Measurements from ENCODE around the gene RNF112. TPM values are rescaled to one million over a fixed set of nuclear protein-coding genes. Genes with fewer than 3 reads are reported as not detected.

The RNF112 gene
- total RNA-seq, 4 donors from 2014 or later, result 0.83 to 3.5 (median 2.2) TPM

DNA sequence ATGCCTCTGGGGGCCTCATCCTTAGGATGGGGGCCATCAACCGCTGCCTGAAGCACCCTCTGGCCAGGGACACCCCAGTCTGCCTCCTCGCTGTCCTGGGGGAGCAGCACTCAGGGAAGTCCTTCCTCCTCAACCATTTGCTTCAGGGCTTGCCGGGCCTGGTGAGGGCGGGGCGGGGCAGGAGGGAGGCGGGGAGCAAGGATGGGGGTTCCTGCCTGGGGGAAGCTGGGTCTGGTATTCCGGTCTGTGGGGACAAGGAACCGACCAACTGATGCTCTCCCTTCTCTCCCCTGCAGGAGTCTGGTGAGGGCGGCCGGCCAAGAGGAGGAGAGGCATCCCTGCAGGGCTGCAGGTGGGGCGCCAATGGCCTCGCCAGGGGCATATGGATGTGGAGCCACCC, 2.0 kb downstream of the RNF112 start:
- no peaks in the 10 kb centered on the region for H3K27me3 ChIP-seq
- no peaks in the 10 kb centered on the region for H3K9me3 ChIP-seq
- 85 to 88% methylated on average over 4 to 5 of the region's 12 CpGs for WGBS, 2 donors
- intact Hi-C loops (cut with DNase I), result no loop called here
- no peaks in the 10 kb centered on the region for H3K36me3 ChIP-seq
- no peak overlapping the region for H3K27ac ChIP-seq
- H3K4me3 ChIP-seq (replicated peaks in 1 of 3), result no peak overlapping the region
- H3K4me1 ChIP-seq, result no peaks in the 10 kb centered on the region
- no peak for DNase-seq
- TF ChIP-seq, protein P1, sequence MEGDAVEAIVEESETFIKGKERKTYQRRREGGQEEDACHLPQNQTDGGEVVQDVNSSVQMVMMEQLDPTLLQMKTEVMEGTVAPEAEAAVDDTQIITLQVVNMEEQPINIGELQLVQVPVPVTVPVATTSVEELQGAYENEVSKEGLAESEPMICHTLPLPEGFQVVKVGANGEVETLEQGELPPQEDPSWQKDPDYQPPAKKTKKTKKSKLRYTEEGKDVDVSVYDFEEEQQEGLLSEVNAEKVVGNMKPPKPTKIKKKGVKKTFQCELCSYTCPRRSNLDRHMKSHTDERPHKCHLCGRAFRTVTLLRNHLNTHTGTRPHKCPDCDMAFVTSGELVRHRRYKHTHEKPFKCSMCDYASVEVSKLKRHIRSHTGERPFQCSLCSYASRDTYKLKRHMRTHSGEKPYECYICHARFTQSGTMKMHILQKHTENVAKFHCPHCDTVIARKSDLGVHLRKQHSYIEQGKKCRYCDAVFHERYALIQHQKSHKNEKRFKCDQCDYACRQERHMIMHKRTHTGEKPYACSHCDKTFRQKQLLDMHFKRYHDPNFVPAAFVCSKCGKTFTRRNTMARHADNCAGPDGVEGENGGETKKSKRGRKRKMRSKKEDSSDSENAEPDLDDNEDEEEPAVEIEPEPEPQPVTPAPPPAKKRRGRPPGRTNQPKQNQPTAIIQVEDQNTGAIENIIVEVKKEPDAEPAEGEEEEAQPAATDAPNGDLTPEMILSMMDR (IDR thresholded peaks at IDR 0.05), result no peak
- TF ChIP-seq POLR2A (IDR thresholded peaks at IDR 0.05), result no peak

DNA sequence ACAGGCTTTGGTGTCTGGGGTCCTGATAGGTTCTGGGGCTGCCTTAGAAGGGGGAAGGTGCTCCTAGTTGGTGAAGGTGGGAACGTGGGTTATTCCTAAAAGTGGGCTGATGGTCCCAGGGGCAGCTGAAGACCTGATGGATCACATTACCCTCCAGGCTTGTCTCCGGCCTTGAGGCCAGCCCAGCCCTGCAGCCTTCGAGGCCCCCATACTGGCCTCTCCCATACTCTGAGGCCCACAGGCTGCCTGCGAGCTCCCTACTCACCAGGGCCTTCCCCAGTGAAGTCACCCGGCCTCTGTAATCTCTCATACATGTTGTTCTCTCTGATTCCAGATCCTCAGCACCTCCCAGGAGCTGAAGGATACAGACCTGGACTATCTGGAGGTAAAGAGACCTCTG, 2.7 kb downstream of the RNF112 start:
- no peak overlapping the region for H3K27ac ChIP-seq
- WGBS, 2 donors, result 85 to 96% methylated on average over 5 of the region's 5 CpGs
- H3K9me3 ChIP-seq, result no peaks in the 10 kb centered on the region
- no peak for DNase-seq
- H3K36me3 ChIP-seq, result no peaks in the 10 kb centered on the region
- intact Hi-C loops (cut with DNase I), result no loop called here
- H3K4me3 ChIP-seq (replicated peaks in 1 of 3), result no peak overlapping the region
- TF ChIP-seq POLR2A (IDR thresholded peaks at IDR 0.05), result no peak
- TF ChIP-seq, protein P1 (IDR thresholded peaks at IDR 0.05), result no peak
- H3K4me1 ChIP-seq, result no peaks in the 10 kb centered on the region
- H3K27me3 ChIP-seq, result no peaks in the 10 kb centered on the region

DNA sequence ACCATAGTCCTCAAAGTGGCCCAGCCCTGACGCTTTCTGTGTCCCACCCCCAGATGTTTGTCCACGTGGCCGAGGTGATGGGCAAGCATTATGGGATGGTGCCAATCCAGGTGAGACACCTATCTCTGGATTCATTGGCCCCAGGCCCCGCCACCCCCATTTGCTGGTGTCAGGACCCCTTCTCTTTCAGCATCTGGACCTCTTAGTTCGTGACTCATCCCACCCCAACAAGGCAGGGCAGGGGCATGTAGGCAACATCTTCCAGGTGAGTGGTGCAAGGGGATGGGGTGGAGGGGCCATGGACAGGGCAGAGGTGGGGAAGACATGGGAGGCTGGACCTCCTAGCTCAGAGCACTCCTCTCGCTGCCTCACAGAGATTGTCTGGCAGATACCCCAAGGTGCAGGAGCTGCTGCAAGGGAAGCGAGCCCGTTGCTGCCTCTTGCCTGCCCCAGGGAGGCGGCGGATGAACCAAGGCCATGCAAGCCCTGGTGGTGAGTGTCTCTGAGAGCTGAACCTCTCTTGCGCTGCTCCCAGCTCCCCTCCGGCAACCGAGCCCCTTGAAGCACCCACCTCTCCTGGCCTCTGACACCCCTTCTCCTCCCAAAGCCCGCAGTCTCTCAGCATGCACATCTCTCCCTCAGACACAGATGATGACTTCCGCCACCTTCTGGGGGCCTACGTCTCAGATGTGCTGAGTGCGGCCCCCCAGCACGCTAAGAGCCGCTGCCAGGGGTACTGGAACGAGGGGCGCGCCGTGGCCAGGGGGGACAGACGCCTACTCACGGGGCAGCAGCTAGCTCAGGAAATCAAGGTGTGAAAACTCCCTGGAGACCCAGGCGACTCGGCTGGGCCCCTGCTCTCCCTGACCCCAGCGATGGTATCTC, 3.6 kb downstream of the RNF112 start:
- H3K36me3 ChIP-seq, result no peaks in the 10 kb centered on the region
- no peak overlapping the region for H3K4me3 ChIP-seq (replicated peaks in 1 of 3)
- TF ChIP-seq, protein P1 (IDR thresholded peaks at IDR 0.05), result no peak
- no peak for TF ChIP-seq POLR2A (IDR thresholded peaks at IDR 0.05)
- H3K9me3 ChIP-seq, result no peaks in the 10 kb centered on the region
- no peak overlapping the region for H3K27ac ChIP-seq
- intact Hi-C loops (cut with DNase I), result no loop called here
- 90 to 91% methylated on average over 15 to 27 of the region's 28 CpGs for WGBS, 2 donors
- no peaks in the 10 kb centered on the region for H3K27me3 ChIP-seq
- no peak for DNase-seq
- H3K4me1 ChIP-seq, result no peaks in the 10 kb centered on the region

DNA sequence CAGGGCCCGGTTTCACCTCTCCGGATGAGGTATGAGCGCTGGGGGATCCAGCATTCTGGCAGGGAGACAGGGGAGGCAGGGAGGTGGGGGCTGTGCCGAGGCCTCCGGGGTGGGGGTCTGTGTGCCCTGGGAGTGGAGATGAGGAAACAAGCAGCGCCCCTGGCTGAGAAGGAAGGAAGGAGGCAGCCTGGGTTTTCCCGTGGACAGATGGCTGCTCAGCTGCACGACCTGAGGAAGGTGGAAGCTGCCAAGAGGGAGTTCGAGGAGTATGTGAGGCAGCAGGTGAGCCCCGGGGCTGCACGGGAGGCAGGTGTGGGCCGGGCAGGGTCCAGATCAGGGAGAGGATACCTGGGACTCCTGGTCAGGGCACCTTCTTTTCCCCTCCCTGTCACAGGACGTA, 4.3 kb downstream of the RNF112 start:
- no peak for DNase-seq
- no peak for TF ChIP-seq POLR2A (IDR thresholded peaks at IDR 0.05)
- WGBS, 2 donors, result 71 to 77% methylated on average over 11 to 13 of the region's 13 CpGs
- H3K27me3 ChIP-seq, result no peaks in the 10 kb centered on the region
- intact Hi-C loops (cut with DNase I), result no loop called here
- no peak overlapping the region for H3K27ac ChIP-seq
- H3K4me1 ChIP-seq, result no peaks in the 10 kb centered on the region
- no peaks in the 10 kb centered on the region for H3K9me3 ChIP-seq
- H3K4me3 ChIP-seq (replicated peaks in 1 of 3), result no peak overlapping the region
- H3K36me3 ChIP-seq, result no peaks in the 10 kb centered on the region

DNA sequence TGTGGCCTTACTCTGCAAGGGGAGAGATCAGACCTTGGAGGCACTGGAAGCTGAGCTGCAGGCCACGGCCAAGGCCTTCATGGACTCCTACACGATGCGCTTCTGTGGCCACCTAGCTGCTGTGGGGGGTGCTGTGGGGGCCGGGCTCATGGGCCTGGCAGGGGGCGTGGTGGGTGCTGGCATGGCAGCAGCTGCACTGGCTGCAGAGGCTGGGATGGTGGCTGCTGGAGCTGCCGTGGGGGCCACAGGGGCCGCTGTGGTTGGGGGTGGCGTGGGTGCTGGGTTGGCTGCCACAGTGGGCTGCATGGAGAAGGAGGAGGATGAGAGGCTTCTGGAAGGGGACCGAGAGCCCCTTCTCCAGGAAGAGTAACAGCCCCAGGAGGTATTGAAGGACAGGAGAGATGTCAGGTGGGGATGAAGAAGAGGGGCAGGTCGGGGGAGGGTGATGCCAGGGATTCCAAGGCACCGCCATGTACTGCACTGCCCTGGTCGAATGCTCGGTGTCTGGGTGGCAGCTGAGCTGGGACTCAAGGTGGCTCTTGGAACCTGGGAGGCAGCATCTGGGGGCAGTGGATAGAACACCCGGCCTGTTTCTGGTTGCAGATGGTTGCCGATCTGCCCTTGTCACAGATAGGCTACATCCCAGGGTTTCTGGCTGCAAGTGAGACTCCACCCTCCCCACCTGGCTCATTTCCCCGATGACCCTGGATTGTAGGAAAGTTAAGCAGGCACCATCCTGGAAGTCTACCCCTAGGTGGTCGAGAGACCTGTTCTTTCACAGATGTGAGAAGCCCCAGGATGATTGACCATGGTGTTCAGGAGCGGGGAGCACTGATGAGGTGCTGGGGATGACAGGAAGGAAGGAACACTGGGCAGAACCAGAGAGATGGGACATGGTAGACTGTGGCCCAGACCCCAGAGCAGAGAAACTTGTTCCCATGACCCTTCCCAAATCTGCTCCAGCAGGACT, 5.1 kb downstream of the RNF112 start:
- Histone ChIP-seq H3K4me1 (no peaks in the 10 kb centered on the region), H3K36me3 (no peaks in the 10 kb centered on the region), H3K9me3 (no peaks in the 10 kb centered on the region), H3K27ac (no peak overlapping the region), H3K27me3 (no peaks in the 10 kb centered on the region), H3K4me3 (replicated peaks in 1 of 3) (no peak overlapping the region)
- intact Hi-C loops (cut with DNase I), result no loop called here
- WGBS, 2 donors, result 92 to 94% methylated on average over 15 to 17 of the region's 18 CpGs
- TF ChIP-seq POLR2A (IDR thresholded peaks at IDR 0.05), result no peak
- DNase-seq, result no peak
